ENCODE results near the gene IRS1.

The IRS1 gene

GRCh38 chr2:226728996-226729395 is 70.6 kb downstream of the IRS1 start:
- no peak for DNase-seq (ENCODE audit: low read depth in 2 of 3, low spot score in 2 of 3)

GRCh38 chr2:226727251-226727650 is 72.4 kb downstream of the IRS1 start:
- no peak for DNase-seq (ENCODE audit: low read depth in 2 of 3, low spot score in 2 of 3)

GRCh38 chr2:226726546-226726945 is 73.1 kb downstream of the IRS1 start:
- DNase-seq (ENCODE audit: low read depth in 2 of 3, low spot score in 2 of 3): no peak

GRCh38 chr2:226725126-226725860 is 74.3 kb downstream of the IRS1 start:
- DNase-seq (ENCODE audit: low read depth in 2 of 3, low spot score in 2 of 3): no peak

GRCh38 chr2:226721541-226721940 is 78.1 kb downstream of the IRS1 start:
- no peak for DNase-seq (ENCODE audit: low read depth in 2 of 3, low spot score in 2 of 3)

- DNase-seq (ENCODE audit: low read depth in 2 of 3, low spot score in 2 of 3): no peak
These were observed 78.7 kb downstream of the IRS1 start for GRCh38 chr2:226720948-226721347.

DNA sequence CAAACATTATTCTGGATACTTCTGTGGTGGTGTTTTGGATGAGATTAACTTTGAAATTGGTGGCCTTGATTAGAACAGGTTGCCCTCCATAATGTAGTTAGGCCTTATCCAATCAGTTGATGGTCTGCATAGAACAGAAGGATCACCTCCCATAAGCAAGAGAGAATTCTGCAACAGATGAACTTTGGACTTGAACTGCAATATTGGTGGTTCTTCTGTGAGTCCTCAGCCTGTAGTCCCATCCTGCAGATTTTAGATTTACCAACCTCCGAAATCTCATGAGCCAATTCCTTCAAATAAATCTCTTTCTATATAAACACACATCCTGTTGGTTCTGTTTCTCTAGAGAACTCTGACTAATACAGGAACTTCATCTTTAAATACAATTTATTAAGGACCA is 81.9 kb downstream of the IRS1 start:
- DNase-seq (ENCODE audit: low read depth in 2 of 3, low spot score in 2 of 3): no peak

- DNase-seq (ENCODE audit: low read depth in 2 of 3, low spot score in 2 of 3): no peak
These were observed 83.5 kb downstream of the IRS1 start for GRCh38 chr2:226716126-226716525.

DNA sequence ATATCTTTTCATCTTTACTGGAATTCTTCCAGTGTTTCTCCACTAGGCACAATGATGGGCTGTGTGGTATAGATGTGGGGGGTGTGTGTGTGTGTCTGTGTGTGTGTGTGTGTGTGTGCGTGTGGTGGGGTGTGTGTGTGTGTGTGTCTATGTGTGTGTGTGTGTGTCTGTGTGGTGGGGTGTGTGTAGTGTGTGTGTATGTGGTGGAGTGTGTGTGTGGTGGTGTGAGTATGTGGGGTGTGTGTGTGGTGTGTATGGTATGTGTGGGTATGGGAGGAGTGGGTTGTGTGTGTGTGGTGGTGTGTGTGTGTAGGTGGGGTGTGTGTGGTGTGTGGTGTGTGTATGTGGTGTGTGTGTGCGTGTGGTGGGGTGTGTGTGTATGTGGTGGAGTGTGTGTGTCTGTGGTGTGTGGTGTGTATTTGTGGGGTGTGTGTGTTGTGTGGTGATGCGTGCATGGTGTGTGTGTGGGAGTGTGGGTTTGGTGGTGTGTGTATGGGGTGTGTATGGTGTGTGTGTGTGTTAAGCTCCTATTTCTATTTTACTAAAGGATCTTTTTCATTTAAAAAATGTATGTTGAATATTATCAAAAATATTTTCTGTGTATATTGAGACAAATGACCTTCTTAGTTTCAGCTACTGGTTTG is 84.2 kb downstream of the IRS1 start:
- no peak for DNase-seq (ENCODE audit: low read depth in 2 of 3, low spot score in 2 of 3)

DNA sequence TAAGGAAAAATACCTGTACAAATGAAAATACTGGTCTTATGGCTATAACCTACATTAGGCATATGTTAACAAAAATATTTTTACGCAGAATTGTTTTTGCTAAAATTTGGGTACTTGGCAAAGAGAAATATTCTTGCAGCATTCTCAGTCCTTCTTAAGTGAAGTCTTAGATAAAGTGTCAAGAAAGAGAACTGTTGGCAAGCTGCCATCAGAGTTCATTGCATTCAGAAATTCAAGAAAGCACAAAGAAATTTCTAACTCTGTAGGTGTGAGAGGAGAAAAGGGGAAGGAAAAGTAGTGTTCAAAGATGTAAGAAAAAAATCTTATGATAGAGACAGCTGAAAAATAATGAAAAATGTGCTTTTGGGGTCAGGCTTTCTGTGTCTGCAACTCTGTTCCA is 86.7 kb downstream of the IRS1 start:
- DNase-seq (ENCODE audit: low read depth in 2 of 3, low spot score in 2 of 3): no peak

DNA sequence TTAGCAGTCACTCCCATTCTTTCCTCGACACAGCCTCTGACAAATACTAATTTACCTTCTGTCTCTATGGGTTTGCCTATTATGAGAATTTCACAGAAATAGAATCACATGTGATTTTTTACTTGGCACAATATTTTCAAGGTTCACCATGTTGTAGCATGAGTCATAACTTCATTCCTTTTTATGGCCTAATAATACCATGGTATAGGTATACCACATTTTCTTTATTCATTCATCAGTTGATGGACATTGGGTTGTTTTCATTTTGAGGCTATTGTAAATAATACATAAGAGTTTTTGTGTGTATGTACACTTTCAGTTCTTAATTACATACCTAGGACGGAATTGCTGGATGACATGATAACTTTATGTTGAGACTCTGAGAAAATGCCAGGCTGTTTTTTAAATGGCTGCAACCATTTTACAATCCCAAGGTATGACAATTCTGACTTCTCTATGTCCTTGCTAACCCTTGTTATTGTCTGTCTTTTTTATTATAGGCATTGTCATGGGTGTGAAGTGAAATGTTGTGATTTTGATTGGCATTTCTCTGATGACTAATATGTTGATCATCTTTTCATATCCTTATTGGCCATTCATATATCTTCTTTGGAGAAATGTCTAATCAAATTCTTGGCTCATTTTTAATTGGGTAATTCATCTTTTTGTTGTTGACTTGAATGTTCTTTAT is 87.9 kb downstream of the IRS1 start:
- no peak for DNase-seq (ENCODE audit: low read depth in 2 of 3, low spot score in 2 of 3)

GRCh38 chr2:226707499-226707898 is 92.1 kb downstream of the IRS1 start:
- no peak for DNase-seq (ENCODE audit: low read depth in 2 of 3, low spot score in 2 of 3)

DNA sequence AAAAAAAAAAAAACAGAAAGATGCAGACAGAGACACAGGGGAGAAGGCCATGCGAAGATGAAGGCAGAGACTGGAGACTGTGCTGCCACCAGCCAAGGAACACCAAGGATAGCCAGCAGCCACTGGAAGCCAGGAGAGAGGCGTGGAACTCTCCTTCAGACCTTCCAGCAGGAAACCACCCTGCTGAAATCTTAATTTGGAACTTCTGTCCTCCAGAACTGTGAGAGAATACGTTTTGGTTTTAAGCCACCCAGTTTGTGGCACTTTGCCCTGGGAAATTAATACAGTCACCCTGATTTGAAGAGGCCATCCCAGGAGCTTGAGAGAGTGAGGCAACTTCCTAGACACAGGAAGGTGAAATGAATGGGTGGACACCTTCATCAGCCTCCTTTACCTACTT is 93.7 kb downstream of the IRS1 start:
- no peak for DNase-seq (ENCODE audit: low read depth in 2 of 3, low spot score in 2 of 3)

GRCh38 chr2:226705133-226705886 is 94.3 kb downstream of the IRS1 start:
- DNase-seq (ENCODE audit: low read depth in 2 of 3, low spot score in 2 of 3): no peak

GRCh38 chr2:226703514-226703913 is 96.1 kb downstream of the IRS1 start:
- no peak for DNase-seq (ENCODE audit: low read depth in 2 of 3, low spot score in 2 of 3)

DNA sequence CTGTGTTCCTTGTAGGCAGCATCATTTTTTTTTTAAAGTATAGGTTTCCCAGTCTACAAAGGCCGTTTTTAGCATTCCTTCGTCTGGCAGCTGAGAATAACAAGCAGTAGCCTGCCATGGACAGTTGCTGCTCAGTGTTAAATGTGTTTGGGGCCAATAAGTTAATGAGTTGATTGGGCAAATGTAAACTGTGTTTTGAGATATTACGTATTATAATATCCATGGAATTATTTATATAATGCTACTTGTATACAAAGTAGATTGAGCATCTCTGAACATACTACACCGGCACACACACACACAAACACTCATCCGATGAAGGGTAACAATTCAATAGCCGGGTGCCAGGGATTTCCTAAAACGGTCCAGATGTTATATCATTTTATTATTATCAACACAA is 97.2 kb downstream of the IRS1 start:
- no peak for DNase-seq (ENCODE audit: low read depth in 2 of 3, low spot score in 2 of 3)

GRCh38 chr2:226701052-226701451 is 98.6 kb downstream of the IRS1 start:
- no peak for DNase-seq (ENCODE audit: low read depth in 2 of 3, low spot score in 2 of 3)

GRCh38 chr2:226699321-226699720 is 100.3 kb downstream of the IRS1 start:
- DNase-seq (ENCODE audit: low read depth in 2 of 3, low spot score in 2 of 3): no peak

DNA sequence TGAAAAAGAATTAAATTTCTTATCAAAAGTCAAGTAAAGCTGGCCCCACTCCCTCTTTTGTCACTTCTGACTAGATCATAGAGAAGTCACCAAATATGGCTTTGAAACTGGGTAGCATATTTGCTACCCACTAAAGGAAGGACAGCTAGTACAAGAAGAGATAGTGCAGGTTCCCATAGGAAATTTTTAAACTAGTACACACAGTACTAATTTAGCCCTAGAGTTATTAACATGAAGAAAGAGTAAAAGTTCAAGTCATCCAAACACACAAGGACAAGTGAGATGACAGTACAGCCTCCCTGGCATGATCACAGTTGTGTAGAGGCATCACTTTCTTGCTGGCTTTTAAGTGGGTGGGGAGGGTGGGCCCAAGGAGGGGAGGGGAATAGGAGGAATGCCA is 100.9 kb downstream of the IRS1 start:
- DNase-seq (ENCODE audit: low read depth in 2 of 3, low spot score in 2 of 3): no peak

DNA sequence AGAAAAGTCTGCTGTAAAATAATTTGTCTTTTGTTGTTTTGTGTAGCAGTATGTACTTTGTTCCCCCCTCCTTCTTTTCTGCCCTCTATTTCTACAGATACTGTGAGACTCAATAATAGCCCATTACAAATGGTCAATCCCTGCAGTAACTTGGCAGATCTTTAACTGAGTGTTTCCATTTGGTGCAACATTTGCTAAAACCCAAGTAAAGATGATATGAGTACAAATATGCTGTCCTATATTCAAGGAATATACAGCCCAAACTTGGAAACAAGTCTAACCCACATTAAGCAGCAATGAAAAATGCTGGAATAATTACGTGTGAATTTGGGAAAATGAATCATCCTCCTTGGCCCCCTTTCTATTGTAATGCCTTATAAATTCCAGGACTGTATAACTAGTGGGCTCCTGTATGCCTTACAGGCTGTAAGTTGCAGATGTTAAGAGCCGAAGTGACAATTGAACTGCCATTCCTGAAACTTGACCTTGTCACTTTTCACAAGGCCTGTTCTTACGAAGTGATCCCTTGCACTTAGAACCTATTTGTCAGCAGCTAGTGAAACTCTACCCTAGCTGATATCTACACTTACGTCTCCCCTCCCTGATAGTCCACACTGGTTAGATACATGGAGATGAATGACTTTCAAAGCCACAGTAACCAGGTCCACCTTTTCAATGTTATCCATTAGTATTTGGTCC is 104.9 kb downstream of the IRS1 start:
- no peak for DNase-seq (ENCODE audit: low read depth in 2 of 3, low spot score in 2 of 3)

- no peak for DNase-seq (ENCODE audit: low read depth in 2 of 3, low spot score in 2 of 3)
These were observed 105.5 kb downstream of the IRS1 start for GRCh38 chr2:226694149-226694548.

All from activated CD8-positive, alpha-beta memory T cell treated with anti-CD3 and anti-CD28 coated beads for 48 hours (primary cell).